ENCODE measurements around the gene LMBRD2.
"Not testable (repeated sequence)": the region's sequence is repeated elsewhere in the genome, so short reads cannot be mapped to it uniquely, and the experiment has no call there.

The LMBRD2 gene

GRCh38 chr5:36151434-36152323 is at the start of gene LMBRD2, which contains the start of gene SKP2:
LMBRD2 (minus strand) TSS chr5:36151887; CDS start chr5:36143349, 8,538 bp downstream.
SKP2 (plus strand) TSS chr5:36152111; CDS start chr5:36152263, 152 bp downstream.
- DNase-seq = peak; percentile 95

- no peak for DNase-seq
Measured at GRCh38 chr5:36200513-36200912, 48.8 kb upstream of the LMBRD2 start.

- DNase-seq = no peak
Measured at GRCh38 chr5:36199620-36200019, 47.9 kb upstream of the LMBRD2 start.

GRCh38 chr5:36198783-36199182 is 47.1 kb upstream of the LMBRD2 start:
- not testable (repeated sequence) for DNase-seq

- DNase-seq = no peak
Measured at GRCh38 chr5:36198281-36198680, 46.6 kb upstream of the LMBRD2 start.

GRCh38 chr5:36193746-36194145 is 42.1 kb upstream of the LMBRD2 start:
- DNase-seq = no peak

GRCh38 chr5:36184408-36184807 is 32.7 kb upstream of the LMBRD2 start:
- not testable (repeated sequence) for DNase-seq

- DNase-seq = no peak
Measured at GRCh38 chr5:36181774-36182173, 30.1 kb upstream of the LMBRD2 start.

- no peak for DNase-seq
Measured at GRCh38 chr5:36180556-36181350, 29.1 kb upstream of the LMBRD2 start.

GRCh38 chr5:36179950-36180349 is 28.3 kb upstream of the LMBRD2 start:
- no peak for DNase-seq

GRCh38 chr5:36178524-36178890 is 26.8 kb upstream of the LMBRD2 start:
- DNase-seq = no peak

GRCh38 chr5:36177715-36178523 is 26.2 kb upstream of the LMBRD2 start:
- peak; percentile 22 to 33 for DNase-seq

- DNase-seq = no peak
Measured at GRCh38 chr5:36177154-36177553, 25.5 kb upstream of the LMBRD2 start.

GRCh38 chr5:36175043-36175442 is 23.4 kb upstream of the LMBRD2 start:
- no peak for DNase-seq

GRCh38 chr5:36174119-36174518 is 22.4 kb upstream of the LMBRD2 start:
- DNase-seq = no peak

GRCh38 chr5:36173426-36173825 is 21.7 kb upstream of the LMBRD2 start:
- DNase-seq = no peak

- DNase-seq = no peak
Measured at GRCh38 chr5:36172599-36172998, 20.9 kb upstream of the LMBRD2 start.

- no peak for DNase-seq
Measured at GRCh38 chr5:36170832-36171424, 19.2 kb upstream of the LMBRD2 start.

GRCh38 chr5:36168737-36169136 is 17.1 kb upstream of the LMBRD2 start:
- DNase-seq = no peak

GRCh38 chr5:36164461-36164860 is 12.8 kb upstream of the LMBRD2 start:
- DNase-seq = no peak

GRCh38 chr5:36162810-36163486 is 11.3 kb upstream of the LMBRD2 start:
- DNase-seq = no peak

- DNase-seq = no peak
Measured at GRCh38 chr5:36161361-36161760, 9.7 kb upstream of the LMBRD2 start.
